ENCODE data around the gene LSMEM2.

GRCh38 chr3:50260027-50260941, 18.6 kb upstream of the LSMEM2 start:
- peak; percentile 32 for TF ChIP-seq MAX (IDR thresholded peaks at IDR 0.05; ENCODE audit: low read depth, low read length)
- TF ChIP-seq POLR2A (IDR thresholded peaks at IDR 0.05; ENCODE audit: extremely low read depth, insufficient read length), result peak; percentile 36
- TF ChIP-seq CTCF (IDR thresholded peaks at IDR 0.05; ENCODE audit: low read depth, low read length), result peak; percentile 88
